Measurements from ENCODE around the gene RPH3AL. TPM values are rescaled to one million over a fixed set of nuclear protein-coding genes. Genes with fewer than 3 reads are reported as not detected.
"Not testable (repeated sequence)": the region's sequence is repeated elsewhere in the genome, so short reads cannot be mapped to it uniquely, and the experiment has no call there.

Gene RPH3AL
- total RNA-seq, 1 donor from 2014 or later: 6.0 TPM

- DNase-seq (no peak), ATAC-seq (ENCODE audit: low read depth) (no peak)
- Mint-ChIP-seq H3K27ac (no peak overlapping the region), H3K4me3 (no peak overlapping the region), H3K4me1 (no peaks in the 10 kb centered on the region), H3K36me3 (ENCODE audit: low read depth) (no peaks in the 10 kb centered on the region), H3K27me3 (no peaks in the 10 kb centered on the region), H3K9me3 (peaks cover 9% of the 10 kb centered on the region)
- ChIA-PET CTCF (no interaction called here), POLR2A (no interaction called here)
- no peak for TF ChIP-seq CTCF (IDR thresholded peaks at IDR 0.05)
- intact Hi-C loops (cut with micrococcal nuclease): no loop called here
These were observed 147.4 kb downstream of the RPH3AL start for GRCh38 chr17:205148-205669.

GRCh38 chr17:204427-205147, 148.0 kb downstream of the RPH3AL start:
- ChIA-PET CTCF (no interaction called here), POLR2A (no interaction called here)
- no peak for DNase-seq
- Mint-ChIP-seq H3K9me3 (peaks cover 9% of the 10 kb centered on the region), H3K27me3 (no peaks in the 10 kb centered on the region), H3K4me3 (no peak overlapping the region), H3K36me3 (ENCODE audit: low read depth) (no peaks in the 10 kb centered on the region), H3K27ac (no peak overlapping the region), H3K4me1 (no peaks in the 10 kb centered on the region)
- TF ChIP-seq CTCF (IDR thresholded peaks at IDR 0.05): no peak
- intact Hi-C loops (cut with micrococcal nuclease): no loop called here
- ATAC-seq (ENCODE audit: low read depth): no peak

GRCh38 chr17:202501-202951, 150.1 kb downstream of the RPH3AL start:
- ATAC-seq (ENCODE audit: low read depth): no peak
- H3K4me3 Mint-ChIP-seq: no peak overlapping the region

DNA sequence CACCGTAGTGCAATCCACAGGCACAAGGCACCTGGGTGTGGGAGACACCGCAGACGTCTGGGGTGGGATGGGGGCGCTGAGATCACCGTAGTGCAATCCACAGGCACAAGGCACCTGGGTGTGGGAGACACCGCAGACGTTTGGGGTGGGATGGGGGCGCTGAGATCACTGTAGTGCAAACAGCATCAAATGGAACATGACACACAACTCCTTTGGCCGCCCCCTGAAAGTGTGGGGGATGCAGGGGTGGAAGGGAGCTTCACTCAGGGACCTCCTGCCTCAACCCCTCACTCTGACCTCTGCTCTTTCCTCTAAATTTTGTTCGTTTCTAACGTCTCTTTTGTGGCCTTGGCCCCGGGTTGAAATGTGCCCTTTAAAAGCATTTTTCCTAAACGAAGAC, 150.9 kb downstream of the RPH3AL start:
- H3K9me3 Mint-ChIP-seq; H3K4me1 Mint-ChIP-seq; CTCF ChIA-PET; POLR2A ChIA-PET; H3K4me3 Mint-ChIP-seq; H3K36me3 Mint-ChIP-seq (ENCODE audit: low read depth); DNase-seq; ATAC-seq (ENCODE audit: low read depth); H3K27ac Mint-ChIP-seq; intact Hi-C loops (cut with micrococcal nuclease): not testable (repeated sequence)
- peaks cover 12% of the 10 kb centered on the region for H3K27me3 Mint-ChIP-seq

More at GRCh38 chr17:202501-202951, 150.1 kb downstream of the RPH3AL start:
- Mint-ChIP-seq H3K36me3 (ENCODE audit: low read depth) (no peaks in the 10 kb centered on the region), H3K27me3 (peaks cover 8% of the 10 kb centered on the region), H3K9me3 (peaks cover 6% of the 10 kb centered on the region), H3K4me1 (no peaks in the 10 kb centered on the region), H3K27ac (no peak overlapping the region)
- ChIA-PET CTCF (no interaction called here), POLR2A (no interaction called here)
- intact Hi-C loops (cut with micrococcal nuclease): no loop called here
- no peak for DNase-seq
- TF ChIP-seq CTCF (IDR thresholded peaks at IDR 0.05): no peak

- H3K4me3 Mint-ChIP-seq; H3K36me3 Mint-ChIP-seq (ENCODE audit: low read depth); H3K9me3 Mint-ChIP-seq; CTCF ChIA-PET; H3K4me1 Mint-ChIP-seq; ATAC-seq (ENCODE audit: low read depth); POLR2A ChIA-PET; DNase-seq; intact Hi-C loops (cut with micrococcal nuclease); H3K27ac Mint-ChIP-seq: not testable (repeated sequence)
- peaks cover 12% of the 10 kb centered on the region for H3K27me3 Mint-ChIP-seq
These were observed 151.3 kb downstream of the RPH3AL start for GRCh38 chr17:201257-201656.

DNA sequence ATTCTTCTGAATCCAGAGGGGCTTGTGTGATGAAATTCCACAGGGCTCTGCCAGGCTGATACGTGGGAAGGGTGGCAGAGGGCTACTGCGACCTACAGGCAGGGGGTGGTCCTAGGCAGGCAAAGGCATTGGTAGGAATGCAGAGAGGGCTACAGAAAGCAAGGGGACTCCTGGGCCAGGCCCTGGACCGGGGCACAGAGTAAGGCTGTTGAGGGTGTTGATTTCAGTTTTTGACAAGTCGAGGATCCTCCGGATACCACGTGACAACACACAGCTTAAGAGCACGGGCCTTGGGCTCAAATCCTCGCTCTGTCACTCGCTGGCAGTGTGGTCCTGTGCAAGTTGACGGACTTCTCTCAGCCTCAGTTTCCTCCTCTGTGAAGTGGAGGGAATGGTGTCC, 152.0 kb downstream of the RPH3AL start:
- Mint-ChIP-seq H3K27ac (no peak overlapping the region), H3K4me3 (no peak overlapping the region), H3K9me3 (no peaks in the 10 kb centered on the region), H3K27me3 (peaks cover 12% of the 10 kb centered on the region), H3K36me3 (ENCODE audit: low read depth) (no peaks in the 10 kb centered on the region), H3K4me1 (no peaks in the 10 kb centered on the region)
- TF ChIP-seq CTCF (IDR thresholded peaks at IDR 0.05): no peak
- no peak for ATAC-seq (ENCODE audit: low read depth)
- CTCF ChIA-PET: no interaction called here
- DNase-seq: no peak
- intact Hi-C loops (cut with micrococcal nuclease): no loop called here
- POLR2A ChIA-PET: no interaction called here

All from activated B cell treated with CpG ODN at 0.5 μM for 24 hours (primary cell).